A549 (cell line): ENCODE measurements around the gene IFITM2. TPM values are rescaled to one million over a fixed set of nuclear protein-coding genes. Genes with fewer than 3 reads are reported as not detected.

Experiments used
- ATAC-seq, 2 experiments: fragments of 200-7000 bp in 1 of 2; fragments of >200 bp in 1 of 2; cut with Nextera tagmentation in 1 of 2; cut with Tn5 transposase in 1 of 2; 3 replicates each; pipeline versions ENCODE4 v1.8.0 to v1.9.1; 2018 to 2020; ENCODE audit warnings: mild to moderate bottlenecking in 1 of 2, moderate library complexity in 1 of 2
- CTCF ChIA-PET: fragments of 300-600 bp; sonication (Branson Sonifier 250); formaldehyde crosslinking; extraction: SDS; loops from one replicate; lab custom pipeline; 2021; ENCODE audit warnings: antibody characterized with exemption, inconsistent platforms; lab: Yijun Ruan, JAX
- POLR2A ChIA-PET: fragments of 350-600 bp; formaldehyde crosslinking; extraction: SDS; loops from one replicate; lab custom pipeline; 2021; ENCODE audit warnings: antibody characterized with exemption, inconsistent platforms; lab: Yijun Ruan, JAX
- DNase-seq, 2 experiments: peaks; one replicate each; pipeline versions ENCODE4 v3.0.0 to v3.0.0-alpha.2; 2011 to 2016; ENCODE audit warnings: low read depth in 1 of 2, low spot score in 1 of 2
- FAIRE-seq: peaks from 2 replicates; lab custom pipeline; 2011; peaks lifted over from hg19 to GRCh38; lab: Jason Lieb, UNC
- H3K27ac ChIP-seq, 2 experiments: fragments of >200 bp; sonication (Bioruptor Twin); formaldehyde crosslinking; 3 replicates each; pipeline ENCODE4 v1.5.1; 2016 to 2017
- H3K4me1 ChIP-seq: fragments of >200 bp; sonication (Bioruptor Twin); formaldehyde crosslinking; 3 replicates; pipeline ENCODE4 v1.6.1; 2016
- H3K4me2 ChIP-seq: fragments of >200 bp; sonication (Bioruptor Twin); formaldehyde crosslinking; 3 replicates; pipeline ENCODE4 v1.6.1; 2016
- H3K4me3 ChIP-seq: fragments of >200 bp; sonication (Bioruptor Twin); formaldehyde crosslinking; 3 replicates; pipeline ENCODE4 v1.5.1; 2016
- H3K9me3 ChIP-seq: fragments of >200 bp; sonication (Bioruptor Twin); formaldehyde crosslinking; 3 replicates; pipeline ENCODE4 v1.6.1; 2016
- CBX8 ChIP-seq: fragments of 200-600 bp; sonication (generic); IDR thresholded peaks from 2 replicates; pipeline ENCODE4 v1.6.1; 2016
- CEBPB ChIP-seq, 2 experiments: fragments of >200 bp in 1 of 2; sonication (Bioruptor Twin) in 1 of 2; formaldehyde crosslinking in 1 of 2; IDR thresholded peaks; 2 replicates each; pipeline ENCODE4 v1.6.1; 2012 to 2016
- E2F6 ChIP-seq: IDR thresholded peaks from 2 replicates; pipeline ENCODE4 v1.6.1; 2012; ENCODE audit warnings: low read depth, borderline replicate concordance
- EHF ChIP-seq: fragments of 250-450 bp; sonication (Bioruptor Pico); IDR thresholded peaks from 2 replicates; pipeline ENCODE4 v1.5.0; 2020; ENCODE audit warnings: mild to moderate bottlenecking
- EHMT2 ChIP-seq: fragments of 200-600 bp; sonication (generic); IDR thresholded peaks from 2 replicates; pipeline ENCODE4 v1.6.1; 2016; ENCODE audit warnings: antibody characterized with exemption, low read depth, mild to moderate bottlenecking, moderate library complexity
- EP300 ChIP-seq, 2 experiments: fragments of >200 bp; sonication (Bioruptor Twin); formaldehyde crosslinking; IDR thresholded peaks; 2 replicates in 1 of 2; 3 replicates in 1 of 2; pipeline ENCODE4 v1.6.1; 2016 to 2017
- ESRRA ChIP-seq: fragments of 150-350 bp; IDR thresholded peaks from 2 replicates; pipeline ENCODE4 v1.6.1; 2014; ENCODE audit warnings: mild to moderate bottlenecking, low read length, borderline replicate concordance
- FOXS1 ChIP-seq: fragments of 250-450 bp; sonication (Bioruptor Pico); IDR thresholded peaks from 2 replicates; pipeline ENCODE4 v1.5.0; 2020; ENCODE audit warnings: mild to moderate bottlenecking, moderate library complexity
- GATA3 ChIP-seq: IDR thresholded peaks from 2 replicates; pipeline ENCODE4 v1.6.1; 2012; ENCODE audit warnings: borderline replicate concordance
- HOXB13 ChIP-seq: fragments of 250-450 bp; sonication (Bioruptor Pico); IDR thresholded peaks from 2 replicates; pipeline ENCODE4 v1.5.0; 2020; ENCODE audit warnings: low read depth, mild to moderate bottlenecking, moderate library complexity
- JUN ChIP-seq, 2 experiments: fragments of >200 bp; sonication (Bioruptor Twin); formaldehyde crosslinking; IDR thresholded peaks; 2 replicates in 1 of 2; 3 replicates in 1 of 2; pipeline ENCODE4 v1.6.1; 2016 to 2017
- JUNB ChIP-seq: fragments of >200 bp; sonication (Bioruptor Twin); formaldehyde crosslinking; IDR thresholded peaks from 2 replicates; pipeline ENCODE4 v1.6.1; 2016
- KDM5A ChIP-seq: fragments of 200-600 bp; sonication (generic); IDR thresholded peaks from 2 replicates; pipeline ENCODE4 v1.6.1; 2016; ENCODE audit warnings: antibody characterized with exemption, mild to moderate bottlenecking
- MAZ ChIP-seq: fragments of 150-350 bp; IDR thresholded peaks from 2 replicates; pipeline ENCODE4 v1.6.1; 2014; ENCODE audit warnings: antibody characterized with exemption, low read depth, low read length, borderline replicate concordance
- NFE2L2 ChIP-seq: fragments of 150-350 bp; conservative IDR thresholded peaks from 2 replicates; pipeline ENCODE4 v1.6.1; 2014; ENCODE audit warnings: low read length
- NPAS2 ChIP-seq: fragments of 250-450 bp; sonication (Bioruptor Pico); IDR thresholded peaks from 2 replicates; pipeline ENCODE4 v1.8.0; 2022; ENCODE audit warnings: mild to moderate bottlenecking, moderate library complexity, borderline replicate concordance
- NR3C1 ChIP-seq: fragments of >200 bp; sonication (Bioruptor Twin); formaldehyde crosslinking; IDR thresholded peaks from 3 replicates; pipeline ENCODE4 v1.6.1; 2017
- PHF8 ChIP-seq: fragments of 200-600 bp; sonication (generic); IDR thresholded peaks from 2 replicates; pipeline ENCODE4 v1.6.1; 2016; ENCODE audit warnings: low read depth, mild to moderate bottlenecking, antibody characterized with exemption, moderate library complexity, borderline replicate concordance
- POLR2A ChIP-seq: IDR thresholded peaks from 2 replicates; pipeline ENCODE4 v1.6.1; 2012; ENCODE audit warnings: mild to moderate bottlenecking, low read length
- POLR2AphosphoS2 ChIP-seq: conservative IDR thresholded peaks from 2 replicates; pipeline ENCODE4 v1.6.1; 2012; ENCODE audit warnings: low read length, improper control_type of control experiment, inconsistent platforms
- RAD21 ChIP-seq, 2 experiments: fragments of >200 bp in 1 of 2; sonication (Bioruptor Twin) in 1 of 2; formaldehyde crosslinking in 1 of 2; IDR thresholded peaks in 1 of 2; conservative IDR thresholded peaks in 1 of 2; 2 replicates in 1 of 2; 3 replicates in 1 of 2; pipeline ENCODE4 v1.6.1; 2012 to 2018; ENCODE audit warnings: inconsistent platforms in 1 of 2
- RARB ChIP-seq: fragments of 250-450 bp; sonication (Bioruptor Pico); IDR thresholded peaks from 2 replicates; pipeline ENCODE4 v1.8.0; 2021; ENCODE audit warnings: mild to moderate bottlenecking, moderate library complexity
- SREBF2 ChIP-seq: fragments of 450-650 bp; IDR thresholded peaks from 2 replicates; pipeline ENCODE4 v1.6.1; 2014; ENCODE audit warnings: mild to moderate bottlenecking, moderate library complexity
- TFCP2L1 ChIP-seq: fragments of 250-450 bp; sonication (Bioruptor Pico); IDR thresholded peaks from 2 replicates; pipeline ENCODE4 v1.5.0; 2021; ENCODE audit warnings: mild to moderate bottlenecking
- USF2 ChIP-seq: fragments of 450-650 bp; IDR thresholded peaks from 2 replicates; pipeline ENCODE4 v1.6.1; 2014; ENCODE audit warnings: antibody characterized with exemption
- ZSCAN20 ChIP-seq: fragments of 250-450 bp; sonication (Bioruptor Pico); IDR thresholded peaks from 2 replicates; pipeline ENCODE4 v1.8.0; 2022; ENCODE audit warnings: mild to moderate bottlenecking, moderate library complexity
- WGBS: methylation state at CpG from one replicate; pipeline ENCODE4 v1.1.6; 2017; ENCODE audit errors: missing lambda C conversion rate; 5-methylcytosine and 5-hydroxymethylcytosine counted together
- polyA plus RNA-seq, 4 experiments: library from polyadenylated mRNA; depleted of rRNA in 3 of 4; stranded (reverse); fragments of >200 nt; fragmentation: RNase III in 1 of 4; extraction: RNeasy Plus Mini Kit Qiagen cat#74134 plus additional on column Dnase treatment in 1 of 4; gene quantifications; 2 replicates in 3 of 4; 3 replicates in 1 of 4; pipeline ENCODE4 v1.2.3, GENCODE V29; 2011 to 2017

IFITM2 gene
- polyA plus RNA-seq, 2 of the 4 experiments (the other 2 are of a cell fraction) = 36.4 to 43.6 TPM

- POLR2A ChIA-PET = no interaction called here
- WGBS = 72% methylated on average over 4 of the region's 14 CpGs
- Histone ChIP-seq H3K4me3 (peak overlapping the region; percentile 94), H3K4me1 (peaks cover 5% of the 10 kb centered on the region; the same call in 1 of the 3 replicates), H3K4me2 (peak overlapping the region; percentile 100), H3K27ac (peak overlapping the region; percentile 92 to 96), H3K9me3 (no peaks in the 10 kb centered on the region)
- DNase-seq (no peak), FAIRE-seq (no peak), ATAC-seq (no peak)
- TF ChIP-seq RARB (CRISPR knock-in tag) (no peak), RAD21 (conservative IDR thresholded peaks at IDR 0.05 in 1 of 2, IDR thresholded peaks at IDR 0.05 in 1 of 2) (no peak), JUN (IDR thresholded peaks at IDR 0.05) (no peak), EP300 (IDR thresholded peaks at IDR 0.05) (no peak), PHF8 (no peak), FOXS1 (CRISPR knock-in tag) (no peak), KDM5A (no peak), NFE2L2 (no peak), GATA3 (no peak), EHMT2 (no peak), USF2 (no peak), CEBPB (IDR thresholded peaks at IDR 0.05) (no peak), NPAS2 (CRISPR knock-in tag) (no peak), NR3C1 (no peak), POLR2AphosphoS2 (no peak), E2F6 (no peak), ZSCAN20 (CRISPR knock-in tag) (no peak), POLR2A (no peak), ESRRA (no peak)
- CTCF ChIA-PET = interaction anchor here (1.7 to 8.7 kb wide), 3 partner anchors 17 to 160 kb away, joined by 4 to 49 read pairs (median 11); partner anchors contain the start of gene IFITM2
Observed at GRCh38 chr11:289398-289711, 18.3 kb upstream of the IFITM2 start.

DNA sequence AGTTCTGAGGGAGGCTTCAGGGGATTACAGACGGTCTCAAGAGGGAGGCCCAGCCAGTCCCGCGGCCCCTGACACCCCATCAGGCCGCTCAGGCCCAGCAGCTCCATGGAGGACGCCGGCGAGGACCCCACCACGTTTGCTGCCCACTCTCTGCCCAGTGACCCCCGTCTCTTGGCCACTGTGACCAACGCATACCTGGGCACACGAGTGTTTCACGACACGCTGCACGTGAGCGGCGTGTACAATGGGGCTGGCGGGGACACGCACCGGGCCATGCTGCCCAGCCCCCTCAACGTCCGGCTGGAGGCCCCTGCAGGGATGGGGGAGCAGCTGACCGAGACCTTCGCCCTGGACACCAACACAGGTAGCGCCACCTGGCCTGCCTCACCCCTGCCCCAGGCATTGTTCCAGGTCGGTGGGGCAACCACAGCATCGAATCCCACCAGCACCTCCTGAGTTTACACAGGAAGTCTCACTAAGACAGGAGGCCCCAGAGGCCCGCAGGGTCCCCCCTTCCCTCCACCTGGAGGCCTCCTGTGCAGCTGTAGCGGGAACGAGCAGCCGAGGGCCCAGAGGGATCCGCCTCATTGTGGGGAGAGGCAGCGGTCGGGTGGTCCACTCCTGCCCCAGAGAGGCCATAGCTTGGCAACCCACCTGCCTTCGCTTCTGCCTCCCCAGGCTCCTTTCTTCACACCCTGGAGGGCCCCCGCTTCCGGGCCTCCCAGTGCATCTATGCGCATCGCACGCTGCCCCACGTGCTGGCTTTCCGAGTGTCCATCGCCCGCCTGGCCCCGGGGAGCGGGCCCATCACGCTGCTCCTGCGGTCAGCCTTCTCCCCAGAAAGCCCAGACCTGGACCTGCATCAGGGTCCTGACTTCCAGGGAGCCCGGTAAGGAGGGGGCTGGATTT, 17.6 kb upstream of the IFITM2 start:
- Histone ChIP-seq H3K4me1 (peaks cover 5% of the 10 kb centered on the region; the same call in 1 of the 3 replicates), H3K9me3 (no peaks in the 10 kb centered on the region), H3K27ac (peak overlapping the region; percentile 92 to 96), H3K4me3 (peak overlapping the region; percentile 94), H3K4me2 (peak overlapping the region; percentile 100)
- FAIRE-seq = no peak
- WGBS = 95% methylated on average over 37 of the region's 48 CpGs
- ChIA-PET CTCF (interaction anchor here (0.9 to 8.7 kb wide), 5 partner anchors 16 to 159 kb away, joined by 3 to 49 read pairs (median 4); partner anchors contain the start of gene IFITM2), POLR2A (interaction anchor here (0.9 kb wide), 1 partner anchor 83 kb away, joined by 3 read pairs; the partner anchor contains the start of genes BET1L and RIC8A)
- no peak for DNase-seq
- TF ChIP-seq RARB (CRISPR knock-in tag) (no peak), JUNB (no peak), CBX8 (no peak), EP300 (IDR thresholded peaks at IDR 0.05) (no peak), EHF (CRISPR knock-in tag) (no peak), TFCP2L1 (CRISPR knock-in tag) (no peak), HOXB13 (no peak), NPAS2 (CRISPR knock-in tag) (no peak), SREBF2 (no peak), ZSCAN20 (CRISPR knock-in tag) (no peak), MAZ (no peak), USF2 (no peak), NR3C1 (no peak)
- no peak for ATAC-seq
